Measurements from ENCODE around the gene DIO3. TPM values are rescaled to one million over a fixed set of nuclear protein-coding genes. Genes with fewer than 3 reads are reported as not detected.

Gene DIO3
- total RNA-seq, 1 experiment from 2014 or later: 2.3 TPM

DNA sequence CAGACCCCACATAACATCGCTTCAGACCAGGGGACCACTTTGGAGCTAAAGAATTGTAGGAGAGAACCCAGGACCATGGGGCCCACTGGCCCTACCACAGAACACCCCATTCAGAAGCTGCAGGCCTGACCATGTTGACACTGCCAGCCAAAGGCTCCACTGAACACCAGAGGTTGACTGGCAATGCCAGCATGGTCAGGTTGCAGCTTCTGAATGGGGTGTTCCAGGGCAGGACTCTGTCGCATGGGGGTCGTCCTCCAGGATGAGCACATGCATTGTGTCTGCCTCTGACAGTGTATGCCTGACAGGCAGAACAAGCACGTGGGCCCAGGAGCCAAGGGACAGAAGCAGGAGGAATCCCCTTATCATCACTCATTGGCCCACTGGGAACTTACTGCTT, 34.1 kb downstream of the DIO3 start:
- CTCF ChIA-PET: no interaction called here
- no TSS peak for BruUV-seq (replicated peaks)
- H3K4me3 Mint-ChIP-seq (ENCODE audit: low read depth, unreplicated experiment): no peak overlapping the region

GRCh38 chr14:101595887-101596721, 34.8 kb downstream of the DIO3 start:
- H3K9me3 Mint-ChIP-seq (ENCODE audit: low read depth, unreplicated experiment): no peaks in the 10 kb centered on the region
- DNase-seq: no peak
- no peaks in the 10 kb centered on the region for H3K36me3 Mint-ChIP-seq (ENCODE audit: insufficient read depth, unreplicated experiment)
- no TSS peak for BruUV-seq (replicated peaks)
- no peak overlapping the region for H3K4me3 Mint-ChIP-seq (ENCODE audit: low read depth, unreplicated experiment)
- H3K27ac Mint-ChIP-seq (ENCODE audit: unreplicated experiment): no peak overlapping the region
- no peaks in the 10 kb centered on the region for H3K4me1 Mint-ChIP-seq (ENCODE audit: low read depth, unreplicated experiment)
- H3K27me3 Mint-ChIP-seq (ENCODE audit: unreplicated experiment): peaks cover 71% of the 10 kb centered on the region
- CTCF ChIA-PET: no interaction called here
- intact Hi-C loops (cut with micrococcal nuclease; ENCODE audit: unreplicated experiment): no loop called here
- TF ChIP-seq, protein P1, sequence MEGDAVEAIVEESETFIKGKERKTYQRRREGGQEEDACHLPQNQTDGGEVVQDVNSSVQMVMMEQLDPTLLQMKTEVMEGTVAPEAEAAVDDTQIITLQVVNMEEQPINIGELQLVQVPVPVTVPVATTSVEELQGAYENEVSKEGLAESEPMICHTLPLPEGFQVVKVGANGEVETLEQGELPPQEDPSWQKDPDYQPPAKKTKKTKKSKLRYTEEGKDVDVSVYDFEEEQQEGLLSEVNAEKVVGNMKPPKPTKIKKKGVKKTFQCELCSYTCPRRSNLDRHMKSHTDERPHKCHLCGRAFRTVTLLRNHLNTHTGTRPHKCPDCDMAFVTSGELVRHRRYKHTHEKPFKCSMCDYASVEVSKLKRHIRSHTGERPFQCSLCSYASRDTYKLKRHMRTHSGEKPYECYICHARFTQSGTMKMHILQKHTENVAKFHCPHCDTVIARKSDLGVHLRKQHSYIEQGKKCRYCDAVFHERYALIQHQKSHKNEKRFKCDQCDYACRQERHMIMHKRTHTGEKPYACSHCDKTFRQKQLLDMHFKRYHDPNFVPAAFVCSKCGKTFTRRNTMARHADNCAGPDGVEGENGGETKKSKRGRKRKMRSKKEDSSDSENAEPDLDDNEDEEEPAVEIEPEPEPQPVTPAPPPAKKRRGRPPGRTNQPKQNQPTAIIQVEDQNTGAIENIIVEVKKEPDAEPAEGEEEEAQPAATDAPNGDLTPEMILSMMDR (IDR thresholded peaks at IDR 0.05; ENCODE audit: unreplicated experiment): no peak

More for the DNA sequence above, 34.1 kb downstream of the DIO3 start:
- DNase-seq: no peak
- no peaks in the 10 kb centered on the region for H3K4me1 Mint-ChIP-seq (ENCODE audit: low read depth, unreplicated experiment)
- intact Hi-C loops (cut with micrococcal nuclease; ENCODE audit: unreplicated experiment): no loop called here
- H3K27ac Mint-ChIP-seq (ENCODE audit: unreplicated experiment): no peak overlapping the region
- H3K9me3 Mint-ChIP-seq (ENCODE audit: low read depth, unreplicated experiment): no peaks in the 10 kb centered on the region
- H3K27me3 Mint-ChIP-seq (ENCODE audit: unreplicated experiment): peaks cover 71% of the 10 kb centered on the region
- TF ChIP-seq, protein P1 (IDR thresholded peaks at IDR 0.05; ENCODE audit: unreplicated experiment): no peak
- H3K36me3 Mint-ChIP-seq (ENCODE audit: insufficient read depth, unreplicated experiment): no peaks in the 10 kb centered on the region

DNA sequence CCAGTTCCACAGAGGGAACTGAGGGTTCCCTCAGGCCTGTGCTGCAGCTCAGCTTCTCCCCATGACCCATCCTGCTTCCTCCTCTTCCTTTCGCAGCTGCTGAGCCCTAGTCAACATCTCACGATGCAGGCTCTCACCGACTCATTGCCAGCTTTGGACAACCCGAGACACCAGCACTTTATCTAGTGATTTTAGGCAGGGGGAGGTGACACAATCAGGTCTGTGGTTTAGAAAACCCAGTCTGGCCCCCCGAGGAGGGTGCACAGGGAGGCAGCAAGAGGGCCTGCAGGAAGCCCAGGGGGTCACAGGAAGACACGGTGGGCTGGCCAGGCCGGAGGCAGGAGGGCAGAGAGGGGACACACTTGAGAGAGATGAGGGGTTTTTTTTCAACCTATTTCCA, 35.4 kb downstream of the DIO3 start:
- H3K27ac Mint-ChIP-seq (ENCODE audit: unreplicated experiment): no peak overlapping the region
- TF ChIP-seq, protein P1 (IDR thresholded peaks at IDR 0.05; ENCODE audit: unreplicated experiment): no peak
- intact Hi-C loops (cut with micrococcal nuclease; ENCODE audit: unreplicated experiment): no loop called here
- no TSS peak for BruUV-seq (replicated peaks)
- no peak overlapping the region for H3K4me3 Mint-ChIP-seq (ENCODE audit: low read depth, unreplicated experiment)
- no peak for DNase-seq
- no peaks in the 10 kb centered on the region for H3K36me3 Mint-ChIP-seq (ENCODE audit: insufficient read depth, unreplicated experiment)
- no peaks in the 10 kb centered on the region for H3K4me1 Mint-ChIP-seq (ENCODE audit: low read depth, unreplicated experiment)
- CTCF ChIA-PET: interaction anchor here (1.3 kb wide), 1 partner anchor 10 kb away, joined by 3 read pairs; no protein-coding TSS in a partner anchor
- H3K9me3 Mint-ChIP-seq (ENCODE audit: low read depth, unreplicated experiment): no peaks in the 10 kb centered on the region
- peaks cover 68% of the 10 kb centered on the region for H3K27me3 Mint-ChIP-seq (ENCODE audit: unreplicated experiment)

DNA sequence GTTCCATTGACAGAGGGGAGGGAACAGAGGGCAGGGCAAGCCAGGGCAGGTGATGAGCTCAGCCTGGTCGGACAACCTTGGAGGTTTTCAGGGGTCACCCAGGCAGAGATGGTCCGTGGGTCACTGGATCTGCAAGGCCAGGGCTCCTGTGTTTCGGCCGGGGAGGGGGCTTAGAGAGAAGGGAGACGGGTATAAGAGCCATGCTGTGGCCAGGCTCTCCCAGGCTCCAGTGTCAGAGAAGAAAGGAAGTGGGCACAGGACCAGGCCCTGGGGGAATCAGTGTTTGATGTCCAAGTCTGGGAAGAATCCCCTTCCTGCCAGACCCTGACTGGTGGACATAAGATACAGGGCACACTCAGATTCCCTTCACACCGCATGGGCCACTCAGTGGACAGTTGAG, 36.9 kb downstream of the DIO3 start:
- H3K27me3 Mint-ChIP-seq (ENCODE audit: unreplicated experiment): peaks cover 59% of the 10 kb centered on the region
- intact Hi-C loops (cut with micrococcal nuclease; ENCODE audit: unreplicated experiment): no loop called here
- H3K4me3 Mint-ChIP-seq (ENCODE audit: low read depth, unreplicated experiment): no peak overlapping the region
- no peaks in the 10 kb centered on the region for H3K9me3 Mint-ChIP-seq (ENCODE audit: low read depth, unreplicated experiment)
- CTCF ChIA-PET: interaction anchor here (1.3 kb wide), 1 partner anchor 12 kb away, joined by 3 read pairs; no protein-coding TSS in a partner anchor
- no peak for DNase-seq
- H3K4me1 Mint-ChIP-seq (ENCODE audit: low read depth, unreplicated experiment): no peaks in the 10 kb centered on the region
- H3K27ac Mint-ChIP-seq (ENCODE audit: unreplicated experiment): no peak overlapping the region
- BruUV-seq (replicated peaks): no TSS peak
- TF ChIP-seq, protein P1 (IDR thresholded peaks at IDR 0.05; ENCODE audit: unreplicated experiment): no peak
- no peaks in the 10 kb centered on the region for H3K36me3 Mint-ChIP-seq (ENCODE audit: insufficient read depth, unreplicated experiment)

Measured in Calu3 (cell line).